Retinal pigment epithelial cell (primary cell): ENCODE data around the gene STX18.
"Not testable (repeated sequence)": the region's sequence is repeated elsewhere in the genome, so short reads cannot be mapped to it uniquely, and the experiment has no call there.

Experiments
- DNase-seq: peaks from one replicate; pipeline ENCODE4 v3.0.0-alpha.2; 2010; ENCODE audit warnings: low read depth
- H3K4me3 ChIP-seq: 2 replicates; pipeline ENCODE4 v1.5.1; 2011; ENCODE audit warnings: mild to moderate bottlenecking, low read length, control low read depth, moderate library complexity
- TF ChIP-seq, protein P1 (sequence below): conservative IDR thresholded peaks from 2 replicates; pipeline ENCODE4 v1.5.1; 2011; ENCODE audit warnings: low read depth, low read length, control low read depth, inconsistent platforms

STX18 gene

GRCh38 chr4:4580494-4580893 is 38.6 kb upstream of the STX18 start:
- no peak for DNase-seq
- TF ChIP-seq, protein P1, sequence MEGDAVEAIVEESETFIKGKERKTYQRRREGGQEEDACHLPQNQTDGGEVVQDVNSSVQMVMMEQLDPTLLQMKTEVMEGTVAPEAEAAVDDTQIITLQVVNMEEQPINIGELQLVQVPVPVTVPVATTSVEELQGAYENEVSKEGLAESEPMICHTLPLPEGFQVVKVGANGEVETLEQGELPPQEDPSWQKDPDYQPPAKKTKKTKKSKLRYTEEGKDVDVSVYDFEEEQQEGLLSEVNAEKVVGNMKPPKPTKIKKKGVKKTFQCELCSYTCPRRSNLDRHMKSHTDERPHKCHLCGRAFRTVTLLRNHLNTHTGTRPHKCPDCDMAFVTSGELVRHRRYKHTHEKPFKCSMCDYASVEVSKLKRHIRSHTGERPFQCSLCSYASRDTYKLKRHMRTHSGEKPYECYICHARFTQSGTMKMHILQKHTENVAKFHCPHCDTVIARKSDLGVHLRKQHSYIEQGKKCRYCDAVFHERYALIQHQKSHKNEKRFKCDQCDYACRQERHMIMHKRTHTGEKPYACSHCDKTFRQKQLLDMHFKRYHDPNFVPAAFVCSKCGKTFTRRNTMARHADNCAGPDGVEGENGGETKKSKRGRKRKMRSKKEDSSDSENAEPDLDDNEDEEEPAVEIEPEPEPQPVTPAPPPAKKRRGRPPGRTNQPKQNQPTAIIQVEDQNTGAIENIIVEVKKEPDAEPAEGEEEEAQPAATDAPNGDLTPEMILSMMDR, result no peak
- H3K4me3 ChIP-seq, result no peak overlapping the region

DNA sequence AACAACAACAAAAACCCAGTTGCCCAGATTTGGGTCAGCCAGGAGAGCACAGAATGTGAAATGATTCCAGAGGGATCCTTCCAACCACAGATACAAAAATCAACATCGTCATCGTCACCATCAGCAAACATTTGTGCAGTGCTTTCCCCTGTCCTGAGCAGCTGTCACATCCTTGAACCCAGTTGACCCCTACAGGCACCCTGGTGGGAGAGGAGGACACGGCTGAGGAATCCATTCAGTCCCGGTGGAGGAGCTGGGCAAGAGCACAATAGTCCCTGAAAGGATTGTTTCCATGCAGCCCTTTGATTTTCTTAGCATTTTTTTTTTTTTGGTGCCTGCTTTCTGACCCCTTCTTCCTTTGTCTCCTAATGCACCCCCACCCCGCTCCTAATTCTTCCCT is 37.1 kb upstream of the STX18 start:
- TF ChIP-seq, protein P1, result no peak
- no peak overlapping the region for H3K4me3 ChIP-seq

GRCh38 chr4:4577359-4577875 is 35.6 kb upstream of the STX18 start:
- no peak overlapping the region for H3K4me3 ChIP-seq
- TF ChIP-seq, protein P1, result no peak
- DNase-seq, result no peak

More for the DNA sequence above, 37.1 kb upstream of the STX18 start:
- DNase-seq, result no peak

- H3K4me3 ChIP-seq, result peak overlapping the region; percentile 66
- TF ChIP-seq, protein P1, result no peak
- no peak for DNase-seq
Measured at GRCh38 chr4:4575284-4576211, 33.7 kb upstream of the STX18 start.

DNA sequence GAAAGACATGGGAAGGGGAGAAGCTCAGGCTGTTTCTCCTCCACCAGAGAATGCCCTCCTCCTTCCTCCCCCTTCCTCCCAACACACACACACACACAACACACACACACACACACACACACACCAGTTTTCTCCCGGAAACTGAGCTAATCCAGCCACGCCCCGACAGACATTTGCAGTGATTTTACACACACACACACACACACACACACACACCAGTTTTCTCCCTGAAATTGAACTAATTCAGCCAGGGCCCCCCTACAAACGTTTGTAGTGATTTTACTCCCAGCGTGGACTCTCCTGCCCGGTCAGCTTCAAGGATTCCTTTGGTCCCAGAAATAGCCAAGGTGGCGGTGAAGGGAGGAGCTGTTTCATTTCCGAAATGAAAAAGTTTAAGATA is 32.9 kb upstream of the STX18 start:
- peak overlapping the region; percentile 66 for H3K4me3 ChIP-seq
- TF ChIP-seq, protein P1, result no peak
- DNase-seq, result peak; percentile 91

GRCh38 chr4:4574052-4574451 is 32.2 kb upstream of the STX18 start:
- TF ChIP-seq, protein P1, result no peak
- no peak for DNase-seq
- H3K4me3 ChIP-seq, result no peak overlapping the region

GRCh38 chr4:4572821-4573220 is 31.0 kb upstream of the STX18 start:
- H3K4me3 ChIP-seq, result no peak overlapping the region
- TF ChIP-seq, protein P1, result no peak
- no peak for DNase-seq

- DNase-seq, H3K4me3 ChIP-seq: not testable (repeated sequence)
Measured at GRCh38 chr4:4569861-4570260, 28.0 kb upstream of the STX18 start.
